Measurements from ENCODE around the gene GARS1.

DNA sequence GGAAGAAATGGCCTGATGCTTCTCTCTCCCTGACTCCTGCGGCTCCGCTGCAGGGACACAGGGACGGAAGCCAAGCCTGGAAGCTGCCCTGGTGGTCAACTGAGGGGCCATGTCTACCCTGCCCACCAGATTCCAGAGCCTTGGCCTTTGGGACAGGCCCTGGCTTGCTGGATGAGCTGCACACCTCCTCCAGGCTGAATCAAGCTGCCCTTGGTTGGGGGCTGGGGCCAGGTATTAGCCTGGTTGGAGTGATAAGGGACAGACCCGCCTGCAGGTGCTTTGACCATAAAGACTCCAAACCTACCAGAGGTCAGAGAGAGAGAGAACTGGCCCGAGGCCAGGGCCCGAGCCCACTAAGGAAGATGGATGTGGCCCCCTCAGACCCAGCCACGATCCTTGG is 57.5 kb downstream of the GARS1 start:
- TF ChIP-seq, protein P1, sequence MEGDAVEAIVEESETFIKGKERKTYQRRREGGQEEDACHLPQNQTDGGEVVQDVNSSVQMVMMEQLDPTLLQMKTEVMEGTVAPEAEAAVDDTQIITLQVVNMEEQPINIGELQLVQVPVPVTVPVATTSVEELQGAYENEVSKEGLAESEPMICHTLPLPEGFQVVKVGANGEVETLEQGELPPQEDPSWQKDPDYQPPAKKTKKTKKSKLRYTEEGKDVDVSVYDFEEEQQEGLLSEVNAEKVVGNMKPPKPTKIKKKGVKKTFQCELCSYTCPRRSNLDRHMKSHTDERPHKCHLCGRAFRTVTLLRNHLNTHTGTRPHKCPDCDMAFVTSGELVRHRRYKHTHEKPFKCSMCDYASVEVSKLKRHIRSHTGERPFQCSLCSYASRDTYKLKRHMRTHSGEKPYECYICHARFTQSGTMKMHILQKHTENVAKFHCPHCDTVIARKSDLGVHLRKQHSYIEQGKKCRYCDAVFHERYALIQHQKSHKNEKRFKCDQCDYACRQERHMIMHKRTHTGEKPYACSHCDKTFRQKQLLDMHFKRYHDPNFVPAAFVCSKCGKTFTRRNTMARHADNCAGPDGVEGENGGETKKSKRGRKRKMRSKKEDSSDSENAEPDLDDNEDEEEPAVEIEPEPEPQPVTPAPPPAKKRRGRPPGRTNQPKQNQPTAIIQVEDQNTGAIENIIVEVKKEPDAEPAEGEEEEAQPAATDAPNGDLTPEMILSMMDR (tag by site-specific recombination; IDR thresholded peaks at IDR 0.05) = no peak
- no peak for TF ChIP-seq KLF8 (tag by site-specific recombination; IDR thresholded peaks at IDR 0.05)
